ENCODE measurements around the gene GTF2H4.
"Not testable (repeated sequence)": the region's sequence is repeated elsewhere in the genome, so short reads cannot be mapped to it uniquely, and the experiment has no call there.

Gene GTF2H4

DNA sequence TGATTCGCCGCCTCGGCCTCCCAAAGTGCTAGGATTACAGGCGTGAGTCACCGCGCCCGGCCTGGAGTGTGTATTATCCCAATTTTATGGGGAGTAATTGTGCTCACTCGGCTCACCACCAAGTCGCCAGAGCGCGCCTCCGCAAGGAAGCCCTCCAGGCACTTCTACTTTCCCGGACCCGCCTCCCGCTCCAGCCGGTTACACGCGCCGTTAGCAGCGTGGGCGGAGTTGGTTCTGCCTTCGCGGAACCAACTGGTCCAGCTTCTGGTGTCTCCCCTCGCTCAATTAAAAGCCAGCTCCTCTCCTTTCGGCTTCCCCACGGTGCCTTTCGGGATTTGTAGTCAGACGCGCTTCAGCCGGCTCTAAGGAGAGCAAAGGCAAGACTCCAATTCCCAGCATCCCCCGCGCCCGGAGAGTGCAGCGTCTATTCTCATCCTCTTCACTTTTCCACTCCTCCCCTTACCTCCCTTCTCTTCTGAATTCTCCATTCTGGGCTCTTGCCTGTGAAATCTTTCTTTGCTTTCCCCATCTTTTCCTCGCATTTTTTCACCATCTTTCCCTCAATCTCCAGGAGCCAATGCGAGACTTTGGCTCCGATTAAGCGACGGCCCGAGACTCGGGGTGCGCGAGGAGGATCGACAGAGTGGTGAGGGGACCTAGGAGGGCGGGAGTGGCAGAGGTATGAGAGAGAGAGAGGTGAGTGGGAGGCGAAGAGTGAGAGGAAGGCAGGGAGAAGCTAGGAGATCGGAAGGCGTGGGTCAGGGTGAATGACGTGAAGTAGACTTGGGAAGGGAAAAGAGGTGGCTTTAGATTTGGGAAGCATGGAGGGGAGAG, at the start of gene GTF2H4:
GTF2H4 (plus strand) TSS at position 450 of the 834 bp plus-strand sequence.
- Histone ChIP-seq H4K20me1 (no peaks in the 10 kb centered on the region), H3K9me3 (no peaks in the 10 kb centered on the region), H3K4me3 (peak within 1 kb of the TSS; percentile 84), H3K36me3 (peaks cover 39% of the 10 kb centered on the region), H3K27me3 (no peaks in the 10 kb centered on the region), H3K4me1 (peaks cover 23% of the 10 kb centered on the region), H3K27ac (peak within 1 kb of the TSS; percentile 76), H3K9ac (peak within 1 kb of the TSS; percentile 87), H3K4me2 (peak within 1 kb of the TSS; percentile 92)
- no peak for TF ChIP-seq Cebpa-rat (IDR thresholded peaks at IDR 0.05)

DNA sequence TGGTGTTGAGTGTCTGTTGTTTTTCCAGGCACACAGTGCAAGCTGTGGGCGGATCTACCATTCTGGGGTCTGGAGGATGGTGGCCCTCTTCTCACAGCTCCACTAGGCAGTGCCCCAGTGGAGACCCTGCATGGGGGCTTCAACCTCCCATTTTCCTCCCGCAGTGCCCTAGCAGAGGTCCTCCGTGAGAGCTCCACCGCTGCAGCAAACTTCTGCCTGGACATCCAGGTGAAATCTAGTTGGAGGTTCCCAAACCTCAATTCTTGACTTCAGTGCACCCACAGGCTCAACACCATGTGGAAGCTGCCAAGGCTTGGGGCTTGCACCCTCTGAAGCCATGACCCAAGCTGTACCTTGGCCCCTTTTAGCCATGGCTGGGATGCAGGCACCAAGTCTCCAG, 48.3 kb upstream of the GTF2H4 start:
- H3K4me2 ChIP-seq, H3K27ac ChIP-seq, H3K9ac ChIP-seq, H3K36me3 ChIP-seq, H3K27me3 ChIP-seq, H4K20me1 ChIP-seq: not testable (repeated sequence)
- peaks cover 56% of the 10 kb centered on the region for H3K4me1 ChIP-seq
- peak overlapping the region; percentile 18; the same call in 1 of the 2 replicates for H3K4me3 ChIP-seq
- peaks cover 51% of the 10 kb centered on the region for H3K9me3 ChIP-seq

DNA sequence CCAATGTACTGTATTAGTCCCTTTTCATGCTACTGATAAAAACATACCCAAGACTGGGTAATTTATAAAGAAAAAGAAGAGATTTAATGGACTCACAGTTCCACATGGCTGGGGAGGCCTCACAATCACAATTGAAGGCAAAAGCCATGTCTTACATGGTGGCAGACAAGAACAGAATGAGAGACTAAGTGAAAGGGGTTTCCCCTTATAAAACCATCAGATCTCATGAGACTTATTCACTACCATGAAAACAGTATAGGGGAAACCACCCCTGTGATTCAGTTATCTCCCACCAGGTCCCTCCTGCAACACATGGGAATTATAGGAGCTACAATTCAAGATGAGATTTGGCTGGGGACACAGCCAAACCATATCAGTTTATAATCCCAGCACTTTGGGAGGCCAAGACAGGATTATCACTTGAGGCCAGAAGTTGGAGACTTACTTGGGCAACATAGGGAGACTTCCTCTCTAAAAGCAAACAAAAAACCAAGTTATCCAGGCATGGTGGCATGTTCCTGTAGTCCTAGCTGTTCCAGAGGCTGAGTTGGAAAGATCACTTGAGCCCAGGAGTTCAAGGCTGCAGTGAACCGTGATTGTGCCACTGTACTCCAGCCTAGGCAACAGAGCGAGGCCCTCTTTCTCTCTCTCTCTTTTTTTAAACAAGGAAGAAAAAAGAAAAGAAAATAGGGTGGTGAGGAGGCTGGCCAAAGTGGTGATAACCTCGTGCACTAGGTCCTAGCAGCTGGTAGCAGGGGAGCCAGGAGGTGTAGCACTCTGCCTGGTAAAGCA, 46.6 kb upstream of the GTF2H4 start:
- peak overlapping the region; percentile 35; the same call in 1 of the 2 replicates for H3K4me2 ChIP-seq
- no peak overlapping the region for H3K27ac ChIP-seq
- H3K4me3 ChIP-seq = no peak overlapping the region
- no peak overlapping the region for H3K9ac ChIP-seq
- H3K27me3 ChIP-seq = no peaks in the 10 kb centered on the region
- TF ChIP-seq Cebpa-rat (IDR thresholded peaks at IDR 0.05) = no peak
- no peaks in the 10 kb centered on the region for H4K20me1 ChIP-seq
- H3K9me3 ChIP-seq = peaks cover 51% of the 10 kb centered on the region
- peaks cover 39% of the 10 kb centered on the region for H3K4me1 ChIP-seq
- peaks cover 9% of the 10 kb centered on the region; the same call in 1 of the 2 replicates for H3K36me3 ChIP-seq

DNA sequence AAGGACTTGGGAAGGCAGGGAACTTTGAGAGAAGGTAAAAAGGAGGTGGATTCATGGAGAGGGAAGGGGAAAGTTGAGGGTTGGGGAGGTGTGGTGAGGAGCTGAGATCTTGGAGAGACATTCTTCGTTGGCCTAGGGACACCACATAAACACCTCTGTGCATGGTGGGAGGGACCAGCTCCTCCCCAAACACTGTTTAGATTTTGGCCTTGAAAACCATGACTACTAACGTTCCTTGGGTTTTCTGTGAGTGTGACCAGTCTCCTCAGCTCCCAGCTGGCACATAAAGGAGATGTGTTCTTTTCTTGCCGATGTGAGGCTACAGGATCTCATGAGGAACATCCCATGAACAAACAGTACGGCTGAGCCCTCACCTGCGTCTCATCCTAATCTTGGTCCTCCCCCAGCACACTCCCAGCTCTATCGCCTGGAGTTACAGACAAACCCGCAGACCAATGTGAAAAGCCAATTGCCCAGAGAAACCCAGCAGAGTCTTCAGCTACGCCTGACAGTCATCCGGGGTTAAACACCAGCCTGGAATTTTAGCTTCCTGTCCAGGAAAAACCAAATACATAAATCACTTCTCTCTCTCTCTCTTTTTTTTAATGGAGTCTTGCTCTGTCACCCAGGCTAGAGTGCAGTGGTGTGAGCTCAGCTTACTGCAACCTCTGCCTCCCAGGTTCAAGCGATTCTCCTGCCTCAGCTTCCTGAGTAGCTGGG, 45.7 kb upstream of the GTF2H4 start:
- no peak overlapping the region for H3K9ac ChIP-seq
- H3K4me3 ChIP-seq = no peak overlapping the region
- peak overlapping the region; percentile 35; the same call in 1 of the 2 replicates for H3K4me2 ChIP-seq
- H3K27ac ChIP-seq = no peak overlapping the region
- H3K4me1 ChIP-seq = peaks cover 30% of the 10 kb centered on the region
- TF ChIP-seq Cebpa-rat (IDR thresholded peaks at IDR 0.05) = no peak
- no peaks in the 10 kb centered on the region for H4K20me1 ChIP-seq
- no peaks in the 10 kb centered on the region for H3K27me3 ChIP-seq
- peaks cover 9% of the 10 kb centered on the region; the same call in 1 of the 2 replicates for H3K36me3 ChIP-seq
- H3K9me3 ChIP-seq = peaks cover 53% of the 10 kb centered on the region

DNA sequence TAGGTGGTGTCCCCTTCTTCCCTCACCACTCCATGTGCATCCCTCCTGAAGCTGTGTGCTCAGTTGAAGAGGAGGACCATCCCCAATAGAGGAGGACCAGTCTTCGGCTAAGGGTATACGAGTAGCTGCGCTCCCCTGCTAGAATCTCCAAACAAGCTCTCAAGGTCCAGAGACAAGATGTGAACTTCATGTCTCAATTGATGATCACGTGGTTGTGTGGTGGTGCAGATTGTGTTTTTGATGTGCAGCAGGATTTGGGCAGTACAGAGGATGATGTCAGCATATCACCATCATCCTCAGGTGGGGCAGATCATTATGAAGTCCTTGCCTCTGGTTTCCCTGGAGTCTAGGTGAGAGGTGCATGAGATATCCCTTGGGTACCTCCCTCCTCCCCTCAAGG, 43.7 kb upstream of the GTF2H4 start:
- H3K9ac ChIP-seq = no peak overlapping the region
- H3K36me3 ChIP-seq = peaks cover 9% of the 10 kb centered on the region; the same call in 1 of the 2 replicates
- H3K27me3 ChIP-seq = no peaks in the 10 kb centered on the region
- no peak overlapping the region for H3K4me2 ChIP-seq
- H3K4me3 ChIP-seq = no peak overlapping the region
- no peak overlapping the region for H3K27ac ChIP-seq
- peaks cover 58% of the 10 kb centered on the region for H3K9me3 ChIP-seq
- no peaks in the 10 kb centered on the region for H4K20me1 ChIP-seq
- peaks cover 14% of the 10 kb centered on the region for H3K4me1 ChIP-seq
- no peak for TF ChIP-seq Cebpa-rat (IDR thresholded peaks at IDR 0.05)

DNA sequence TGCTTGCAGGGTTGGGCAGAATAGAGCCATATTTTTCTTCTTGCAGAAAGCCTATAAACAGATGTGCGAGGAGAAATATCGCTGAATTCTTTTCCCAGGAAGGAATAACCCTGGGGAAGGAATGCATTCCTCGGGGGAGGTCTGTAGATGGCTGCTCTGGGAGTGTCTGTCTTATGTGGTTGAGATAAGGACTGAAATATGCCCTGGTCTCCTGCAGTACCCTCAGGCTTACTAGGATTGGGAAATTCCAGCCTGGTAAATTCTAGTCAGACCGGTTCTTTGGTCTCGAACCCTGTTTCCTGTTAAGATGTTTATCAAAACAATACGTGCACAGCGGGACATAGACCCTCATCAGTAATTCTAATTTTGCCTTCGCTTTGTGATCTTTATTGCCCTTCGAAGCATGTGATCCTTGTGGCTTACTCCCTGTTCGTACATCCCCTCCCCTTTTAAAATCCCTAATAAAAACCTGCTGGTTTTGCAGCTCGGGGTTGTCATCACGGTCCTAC, 38.7 kb upstream of the GTF2H4 start:
- H3K9me3 ChIP-seq = peaks cover 65% of the 10 kb centered on the region
- H3K4me2 ChIP-seq, H3K4me3 ChIP-seq, H3K9ac ChIP-seq, H3K4me1 ChIP-seq, H3K27me3 ChIP-seq, H3K27ac ChIP-seq, H4K20me1 ChIP-seq: not testable (repeated sequence)
- peaks cover 19% of the 10 kb centered on the region; the same call in 1 of the 2 replicates for H3K36me3 ChIP-seq

DNA sequence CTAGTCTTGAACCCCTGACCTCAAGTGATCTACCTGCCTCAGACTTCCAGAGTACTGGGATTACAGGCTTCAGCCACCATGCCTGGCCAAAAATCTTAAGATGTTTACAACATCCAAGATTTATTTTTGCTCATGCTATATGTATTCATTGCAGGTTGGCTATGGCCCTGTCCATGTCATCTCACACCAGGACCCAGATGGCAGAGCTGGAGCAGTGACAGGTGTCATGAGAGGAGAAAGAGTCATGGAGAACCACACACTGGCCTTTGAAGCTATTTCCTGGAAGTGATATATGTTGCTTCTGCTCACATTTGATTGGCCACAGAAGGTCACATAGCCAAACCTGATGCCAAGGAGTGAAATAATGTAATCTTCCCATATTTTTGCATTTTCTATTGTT, 37.5 kb upstream of the GTF2H4 start:
- Histone ChIP-seq H3K4me2 (no peak overlapping the region), H3K36me3 (peaks cover 19% of the 10 kb centered on the region; the same call in 1 of the 2 replicates), H3K4me1 (no peaks in the 10 kb centered on the region), H3K9ac (no peak overlapping the region), H4K20me1 (no peaks in the 10 kb centered on the region), H3K27ac (no peak overlapping the region), H3K4me3 (0 out of 2 replicates have a peak overlapping the region, but pooled peaks have one; percentile 7), H3K27me3 (no peaks in the 10 kb centered on the region), H3K9me3 (peaks cover 65% of the 10 kb centered on the region)
- TF ChIP-seq Cebpa-rat (IDR thresholded peaks at IDR 0.05) = no peak

DNA sequence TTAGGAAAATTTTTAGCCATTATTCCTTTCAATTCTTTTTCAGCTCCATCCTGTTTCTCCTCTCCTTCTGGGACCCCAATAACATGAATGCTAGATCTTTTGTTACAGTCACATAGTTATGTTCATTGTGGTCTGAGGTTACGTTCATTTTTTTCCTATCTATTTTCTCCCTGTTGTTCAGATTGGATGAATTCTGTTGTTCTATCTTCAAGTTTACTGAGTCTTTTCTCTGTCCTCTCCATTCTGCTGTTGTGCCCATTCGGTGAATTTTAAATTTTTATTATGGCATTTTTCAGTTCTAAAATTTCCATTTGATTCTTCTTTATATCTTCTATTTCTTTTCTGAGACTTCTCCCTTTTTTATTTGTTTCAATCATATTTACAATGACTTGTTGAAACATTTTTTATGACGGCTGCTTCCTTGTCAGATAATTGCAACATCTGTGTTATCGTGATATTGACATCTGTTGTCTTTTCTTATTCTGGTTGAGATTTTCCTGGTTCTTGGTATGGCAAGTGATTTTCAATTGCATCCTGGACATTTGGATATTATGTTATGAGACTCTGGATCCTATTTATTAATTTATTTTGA, 36.3 kb upstream of the GTF2H4 start:
- no peak overlapping the region for H3K9ac ChIP-seq
- no peak overlapping the region for H3K27ac ChIP-seq
- no peaks in the 10 kb centered on the region for H3K27me3 ChIP-seq
- peaks cover 19% of the 10 kb centered on the region; the same call in 1 of the 2 replicates for H3K36me3 ChIP-seq
- no peak overlapping the region for H3K4me2 ChIP-seq
- no peaks in the 10 kb centered on the region; the same call in 1 of the 2 replicates for H3K4me1 ChIP-seq
- H3K4me3 ChIP-seq = no peak overlapping the region
- TF ChIP-seq Cebpa-rat (IDR thresholded peaks at IDR 0.05) = no peak
- H3K9me3 ChIP-seq = peaks cover 65% of the 10 kb centered on the region
- H4K20me1 ChIP-seq = no peaks in the 10 kb centered on the region

DNA sequence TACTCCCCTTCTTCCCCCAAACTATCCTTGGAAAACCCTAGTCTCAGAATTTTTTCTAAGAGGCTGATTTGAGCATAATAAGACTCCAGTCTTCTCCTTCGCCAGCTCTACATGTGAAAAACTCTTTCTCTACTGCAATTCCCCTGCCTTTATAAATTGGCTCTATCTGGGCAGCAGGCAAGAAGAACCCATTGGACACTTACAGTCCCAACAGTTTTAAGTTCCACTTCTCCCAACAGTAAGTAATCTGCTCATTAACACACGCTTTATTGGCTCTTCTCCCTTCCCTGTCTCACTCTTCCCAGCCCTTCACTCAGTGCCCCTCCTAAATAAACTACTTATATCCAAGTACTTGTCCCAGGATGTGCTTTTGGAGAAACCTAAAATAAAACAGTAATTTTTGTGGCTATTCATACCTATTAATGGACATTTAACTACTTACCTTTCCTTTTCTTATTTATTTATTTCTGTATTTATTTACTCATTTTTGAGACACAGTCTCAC, 34.8 kb upstream of the GTF2H4 start:
- Histone ChIP-seq H3K4me1 (peaks cover 14% of the 10 kb centered on the region), H3K9me3 (peaks cover 55% of the 10 kb centered on the region), H4K20me1 (no peaks in the 10 kb centered on the region), H3K9ac (no peak overlapping the region), H3K4me2 (no peak overlapping the region), H3K36me3 (peaks cover 19% of the 10 kb centered on the region; the same call in 1 of the 2 replicates), H3K4me3 (no peak overlapping the region), H3K27me3 (no peaks in the 10 kb centered on the region), H3K27ac (no peak overlapping the region)
- no peak for TF ChIP-seq Cebpa-rat (IDR thresholded peaks at IDR 0.05)

DNA sequence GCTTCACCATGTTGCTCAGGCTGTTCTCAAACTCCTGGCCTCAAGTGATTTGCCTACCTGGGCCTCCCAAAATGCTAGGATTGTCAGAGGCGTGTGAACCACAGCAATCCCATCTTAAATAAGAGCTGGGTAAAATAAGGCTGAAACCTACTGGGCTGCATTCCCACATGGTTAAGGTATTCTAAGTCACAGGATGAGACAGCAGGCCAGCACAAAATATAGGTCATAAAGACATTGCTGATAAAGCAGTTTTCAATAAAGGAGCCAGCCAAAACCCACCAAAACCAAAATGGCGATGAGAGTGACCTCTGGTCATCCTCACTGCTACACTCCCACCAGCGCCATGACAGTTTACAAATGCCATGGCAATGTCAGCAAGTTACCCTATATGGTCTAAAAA, 34.2 kb upstream of the GTF2H4 start:
- not testable (repeated sequence) for H3K4me3 ChIP-seq, H4K20me1 ChIP-seq, H3K27ac ChIP-seq, H3K27me3 ChIP-seq, H3K4me2 ChIP-seq, H3K9ac ChIP-seq
- Histone ChIP-seq H3K9me3 (peaks cover 50% of the 10 kb centered on the region), H3K4me1 (peaks cover 20% of the 10 kb centered on the region), H3K36me3 (peaks cover 19% of the 10 kb centered on the region; the same call in 1 of the 2 replicates)
